ENCODE results near the gene TMEM131.

DNA sequence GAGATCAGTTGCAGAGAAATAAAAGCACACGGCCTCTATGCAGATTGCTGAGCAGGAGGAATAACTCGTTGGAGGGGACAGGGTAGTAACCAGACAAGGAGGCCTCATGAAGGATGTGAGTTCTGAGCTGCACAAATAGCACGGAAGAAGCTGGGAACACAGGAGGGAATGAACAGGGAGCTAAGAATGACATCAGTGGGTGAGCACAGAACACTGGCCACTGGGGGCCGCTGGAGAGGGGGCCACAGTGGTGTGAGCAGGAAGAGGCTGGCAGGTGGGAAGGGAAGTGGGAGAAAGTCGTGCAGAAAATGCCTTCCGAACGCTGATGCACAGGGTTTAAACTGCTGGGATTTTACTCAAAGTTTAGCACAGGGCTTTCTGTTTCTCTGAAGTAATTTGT, 221.3 kb downstream of the TMEM131 start:
- TF ChIP-seq, protein P1, sequence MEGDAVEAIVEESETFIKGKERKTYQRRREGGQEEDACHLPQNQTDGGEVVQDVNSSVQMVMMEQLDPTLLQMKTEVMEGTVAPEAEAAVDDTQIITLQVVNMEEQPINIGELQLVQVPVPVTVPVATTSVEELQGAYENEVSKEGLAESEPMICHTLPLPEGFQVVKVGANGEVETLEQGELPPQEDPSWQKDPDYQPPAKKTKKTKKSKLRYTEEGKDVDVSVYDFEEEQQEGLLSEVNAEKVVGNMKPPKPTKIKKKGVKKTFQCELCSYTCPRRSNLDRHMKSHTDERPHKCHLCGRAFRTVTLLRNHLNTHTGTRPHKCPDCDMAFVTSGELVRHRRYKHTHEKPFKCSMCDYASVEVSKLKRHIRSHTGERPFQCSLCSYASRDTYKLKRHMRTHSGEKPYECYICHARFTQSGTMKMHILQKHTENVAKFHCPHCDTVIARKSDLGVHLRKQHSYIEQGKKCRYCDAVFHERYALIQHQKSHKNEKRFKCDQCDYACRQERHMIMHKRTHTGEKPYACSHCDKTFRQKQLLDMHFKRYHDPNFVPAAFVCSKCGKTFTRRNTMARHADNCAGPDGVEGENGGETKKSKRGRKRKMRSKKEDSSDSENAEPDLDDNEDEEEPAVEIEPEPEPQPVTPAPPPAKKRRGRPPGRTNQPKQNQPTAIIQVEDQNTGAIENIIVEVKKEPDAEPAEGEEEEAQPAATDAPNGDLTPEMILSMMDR (IDR thresholded peaks at IDR 0.05), result no peak
- TF ChIP-seq POLR2A (IDR thresholded peaks at IDR 0.05) (no peak), POLR2AphosphoS5 (IDR thresholded peaks at IDR 0.05; ENCODE audit: insufficient read depth in 1 of 2, low read depth in 1 of 2) (no peak)

Data from vagina (tissue), 2 donors.